Stomach (tissue), 4 donors: ENCODE results near the gene OR10S1.

Experiments
- POLR2A ChIP-seq, 4 donors: fragments of 450-650 bp; IDR thresholded peaks; one replicate each; pipeline ENCODE4 v1.6.1; 2016; ENCODE audit warnings: antibody characterized with exemption in 4 of 4, control low read depth in 2 of 4, mild to moderate bottlenecking in 1 of 4, moderate library complexity in 1 of 4
- TF ChIP-seq, protein P1 (sequence below), 7 experiments: fragments of 450-650 bp in 4 of 7; fragments of 200-600 bp in 3 of 7; sonication (generic) in 3 of 7; IDR thresholded peaks; one replicate each; pipeline ENCODE4 v1.5.1; 2016 to 2019; ENCODE audit warnings: antibody characterized with exemption in 7 of 7, control low read depth in 2 of 7, mild to moderate bottlenecking in 1 of 7

DNA sequence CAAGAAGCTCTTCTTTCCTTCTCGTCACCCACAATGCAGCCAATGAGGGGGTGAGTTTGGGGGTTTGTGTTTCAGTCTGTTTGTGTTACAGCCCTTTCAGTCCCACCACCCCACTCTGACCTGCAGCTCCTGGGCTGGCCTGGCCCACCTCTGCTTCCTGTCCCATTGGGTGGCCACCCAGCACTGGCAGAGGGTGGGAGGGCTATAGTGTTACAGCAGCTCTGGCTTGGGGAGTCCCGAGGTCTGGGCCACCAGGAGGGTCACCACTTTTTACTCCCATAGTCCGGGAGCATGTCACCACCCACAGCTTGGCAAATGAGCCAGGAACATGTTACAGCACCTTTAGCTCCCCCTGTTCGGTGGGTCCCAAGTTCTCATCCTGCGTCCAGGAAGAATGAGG, 1.7 kb upstream of the OR10S1 start:
- TF ChIP-seq POLR2A (IDR thresholded peaks at IDR 0.05): no peak
- TF ChIP-seq, protein P1, sequence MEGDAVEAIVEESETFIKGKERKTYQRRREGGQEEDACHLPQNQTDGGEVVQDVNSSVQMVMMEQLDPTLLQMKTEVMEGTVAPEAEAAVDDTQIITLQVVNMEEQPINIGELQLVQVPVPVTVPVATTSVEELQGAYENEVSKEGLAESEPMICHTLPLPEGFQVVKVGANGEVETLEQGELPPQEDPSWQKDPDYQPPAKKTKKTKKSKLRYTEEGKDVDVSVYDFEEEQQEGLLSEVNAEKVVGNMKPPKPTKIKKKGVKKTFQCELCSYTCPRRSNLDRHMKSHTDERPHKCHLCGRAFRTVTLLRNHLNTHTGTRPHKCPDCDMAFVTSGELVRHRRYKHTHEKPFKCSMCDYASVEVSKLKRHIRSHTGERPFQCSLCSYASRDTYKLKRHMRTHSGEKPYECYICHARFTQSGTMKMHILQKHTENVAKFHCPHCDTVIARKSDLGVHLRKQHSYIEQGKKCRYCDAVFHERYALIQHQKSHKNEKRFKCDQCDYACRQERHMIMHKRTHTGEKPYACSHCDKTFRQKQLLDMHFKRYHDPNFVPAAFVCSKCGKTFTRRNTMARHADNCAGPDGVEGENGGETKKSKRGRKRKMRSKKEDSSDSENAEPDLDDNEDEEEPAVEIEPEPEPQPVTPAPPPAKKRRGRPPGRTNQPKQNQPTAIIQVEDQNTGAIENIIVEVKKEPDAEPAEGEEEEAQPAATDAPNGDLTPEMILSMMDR (IDR thresholded peaks at IDR 0.05): no peak
